Stimulated activated CD8-positive, alpha-beta memory T cell treated with anti-CD3 and anti-CD28 coated beads, Interleukin-4, amount 100 ng/mL, for 48 hours (primary cell): ENCODE results near the gene OTUD3.

Experiments
- DNase-seq: peaks from one replicate; pipeline ENCODE4 v3.0.0-alpha.2; 2020

The OTUD3 gene

GRCh38 chr1:19960591-19960990 lies 78.4 kb downstream of the OTUD3 start:
- DNase-seq = no peak
